Trophoblast cell (in vitro differentiated cells and primary cell): ENCODE measurements around the gene ERBB4.

Experiments
- DNase-seq, 2 donors: peaks; one replicate each; pipeline ENCODE4 v3.0.0-alpha.2; 2016
- H2AFZ ChIP-seq: 2 replicates; pipeline ENCODE4 v1.6.1; 2013; ENCODE audit warnings: low read length, moderate library complexity, mild to moderate bottlenecking; ENCODE audit not compliant: insufficient read depth, poor library complexity
- H2AK5ac ChIP-seq: 2 replicates; pipeline ENCODE4 v1.6.1; 2013; ENCODE audit warnings: mild to moderate bottlenecking, low read length
- H2BK120ac ChIP-seq: 2 replicates; pipeline ENCODE4 v1.6.1; 2013; ENCODE audit warnings: low read length, mild to moderate bottlenecking, moderate library complexity; ENCODE audit not compliant: insufficient read depth, poor library complexity
- H2BK12ac ChIP-seq: 2 replicates; pipeline ENCODE4 v1.6.1; 2013; ENCODE audit warnings: mild to moderate bottlenecking, low read length, moderate library complexity
- H2BK5ac ChIP-seq: 2 replicates; pipeline ENCODE4 v1.6.1; 2013; ENCODE audit warnings: low read length, low read depth, moderate library complexity, mild to moderate bottlenecking; ENCODE audit not compliant: poor library complexity
- H3K14ac ChIP-seq: 2 replicates; pipeline ENCODE4 v1.6.1; 2013; ENCODE audit warnings: mild to moderate bottlenecking, low read length
- H3K18ac ChIP-seq: 2 replicates; pipeline ENCODE4 v1.6.1; 2013; ENCODE audit warnings: mild to moderate bottlenecking, low read length
- H3K23ac ChIP-seq: 2 replicates; pipeline ENCODE4 v1.6.1; 2013; ENCODE audit warnings: low read length
- H3K27ac ChIP-seq: 2 replicates; pipeline ENCODE4 v1.5.1; 2013; ENCODE audit warnings: low read depth, mild to moderate bottlenecking, inconsistent platforms, low read length, moderate library complexity
- H3K27me3 ChIP-seq: 2 replicates; pipeline ENCODE4 v1.6.1; 2013; ENCODE audit warnings: inconsistent platforms, mild to moderate bottlenecking, low read length, moderate library complexity; ENCODE audit not compliant: insufficient read depth
- H3K36me3 ChIP-seq, 2 experiments: 1 replicate in 1 of 2; 2 replicates in 1 of 2; pipeline ENCODE4 v1.6.1; 2013; ENCODE audit warnings: low read length in 2 of 2, mild to moderate bottlenecking in 2 of 2, moderate library complexity in 1 of 2; ENCODE audit not compliant: insufficient read depth in 2 of 2, control insufficient read depth in 1 of 2
- H3K4ac ChIP-seq: 2 replicates; pipeline ENCODE4 v1.6.1; 2013; ENCODE audit warnings: low read depth, mild to moderate bottlenecking, low read length, moderate library complexity
- H3K4me1 ChIP-seq, 2 experiments: 1 replicate in 1 of 2; 2 replicates in 1 of 2; pipeline ENCODE4 v1.6.1; 2013; ENCODE audit warnings: low read length in 2 of 2, mild to moderate bottlenecking in 2 of 2, moderate library complexity in 1 of 2; ENCODE audit not compliant: insufficient read depth in 2 of 2, control insufficient read depth in 1 of 2
- H3K4me2 ChIP-seq: 2 replicates; pipeline ENCODE4 v1.6.1; 2013; ENCODE audit warnings: inconsistent platforms, mild to moderate bottlenecking, low read length, moderate library complexity
- H3K4me3 ChIP-seq: 2 replicates; pipeline ENCODE4 v1.5.1; 2013; ENCODE audit warnings: mild to moderate bottlenecking, low read depth, low read length, inconsistent platforms
- H3K79me1 ChIP-seq: one replicate; pipeline ENCODE4 v1.6.1; 2013; ENCODE audit warnings: low read length
- H3K79me2 ChIP-seq: 2 replicates; pipeline ENCODE4 v1.6.1; 2013; ENCODE audit warnings: low read length, mild to moderate bottlenecking; ENCODE audit not compliant: control insufficient read depth, insufficient read depth, poor library complexity
- H3K9ac ChIP-seq: 2 replicates; pipeline ENCODE4 v1.6.1; 2013; ENCODE audit warnings: mild to moderate bottlenecking, low read length
- H3K9me3 ChIP-seq: 2 replicates; pipeline ENCODE4 v1.6.1; 2013; ENCODE audit warnings: low read depth, mild to moderate bottlenecking, control low read depth, inconsistent platforms, low read length; ENCODE audit not compliant: insufficient read depth
- H4K12ac ChIP-seq: 2 replicates; pipeline ENCODE4 v1.6.1; 2013; ENCODE audit warnings: low read depth, mild to moderate bottlenecking, low read length, moderate library complexity
- H4K8ac ChIP-seq: 2 replicates; pipeline ENCODE4 v1.6.1; 2013; ENCODE audit warnings: low read depth, mild to moderate bottlenecking, low read length, moderate library complexity
- H4K91ac ChIP-seq: one replicate; pipeline ENCODE4 v1.6.1; 2013; ENCODE audit warnings: low read depth, mild to moderate bottlenecking, low read length, moderate library complexity
- WGBS: extraction: QIAGEN DNeasy Blood & Tissue Kit; methylation state at CpG from one replicate; pipeline ENCODE4 v1.1.7; 2013; ENCODE audit warnings: missing lambda C conversion rate; ENCODE audit not compliant: insufficient read length, insufficient coverage; ENCODE audit errors: extremely low coverage; 5-methylcytosine and 5-hydroxymethylcytosine counted together

The ERBB4 gene

GRCh38 chr2:211877061-211877460, 661.5 kb downstream of the ERBB4 start:
- Histone ChIP-seq H3K4ac (no peak overlapping the region), H2BK120ac (no peak overlapping the region), H3K23ac (no peak overlapping the region), H3K9me3 (no peaks in the 10 kb centered on the region), H2BK12ac (no peak overlapping the region), H3K36me3 (no peaks in the 10 kb centered on the region), H2AFZ (no peak overlapping the region), H2AK5ac (no peak overlapping the region), H3K9ac (no peak overlapping the region), H3K4me2 (no peak overlapping the region), H3K79me1 (no peaks in the 10 kb centered on the region), H3K79me2 (no peaks in the 10 kb centered on the region), H4K12ac (no peak overlapping the region), H3K27ac (no peak overlapping the region), H3K27me3 (no peaks in the 10 kb centered on the region), H3K4me3 (no peak overlapping the region), H4K91ac (no peak overlapping the region), H4K8ac (no peak overlapping the region), H3K14ac (no peak overlapping the region), H3K4me1 (no peaks in the 10 kb centered on the region), H3K18ac (no peak overlapping the region), H2BK5ac (no peak overlapping the region)
- no peak for DNase-seq
- whole genome bisulfite sequencing, result no CpG with 5 or more reads among the region's 4 CpGs

GRCh38 chr2:211875488-211875887, 663.1 kb downstream of the ERBB4 start:
- no peak overlapping the region for H3K9ac ChIP-seq
- H3K27ac ChIP-seq, result no peak overlapping the region
- no peaks in the 10 kb centered on the region for H3K9me3 ChIP-seq
- no peak overlapping the region for H4K91ac ChIP-seq
- H3K4me2 ChIP-seq, result no peak overlapping the region
- no peak overlapping the region for H2BK5ac ChIP-seq
- no peaks in the 10 kb centered on the region for H3K27me3 ChIP-seq
- no peak overlapping the region for H2AK5ac ChIP-seq
- no peak overlapping the region for H2BK12ac ChIP-seq
- H3K79me1 ChIP-seq, result no peaks in the 10 kb centered on the region
- no peaks in the 10 kb centered on the region for H3K79me2 ChIP-seq
- no peak overlapping the region for H3K4me3 ChIP-seq
- no peak overlapping the region for H3K18ac ChIP-seq
- H3K36me3 ChIP-seq, result no peaks in the 10 kb centered on the region
- no peak overlapping the region for H3K4ac ChIP-seq
- no peak overlapping the region for H2AFZ ChIP-seq
- H3K23ac ChIP-seq, result no peak overlapping the region
- DNase-seq, result no peak
- H2BK120ac ChIP-seq, result no peak overlapping the region
- H3K14ac ChIP-seq, result no peak overlapping the region
- H4K12ac ChIP-seq, result no peak overlapping the region
- no peaks in the 10 kb centered on the region for H3K4me1 ChIP-seq
- H4K8ac ChIP-seq, result no peak overlapping the region

- Histone ChIP-seq H4K12ac (no peak overlapping the region), H2AK5ac (no peak overlapping the region), H3K9ac (no peak overlapping the region), H4K8ac (no peak overlapping the region), H3K4me2 (no peak overlapping the region), H2AFZ (no peak overlapping the region), H3K79me2 (no peaks in the 10 kb centered on the region), H3K14ac (no peak overlapping the region), H3K9me3 (no peaks in the 10 kb centered on the region), H2BK5ac (no peak overlapping the region), H3K79me1 (no peaks in the 10 kb centered on the region), H3K27me3 (no peaks in the 10 kb centered on the region), H3K36me3 (no peaks in the 10 kb centered on the region), H3K23ac (no peak overlapping the region), H3K27ac (no peak overlapping the region), H3K4me1 (no peaks in the 10 kb centered on the region), H3K4ac (no peak overlapping the region), H2BK12ac (no peak overlapping the region), H3K18ac (no peak overlapping the region), H2BK120ac (no peak overlapping the region), H3K4me3 (no peak overlapping the region), H4K91ac (no peak overlapping the region)
- WGBS, result no CpG with 5 or more reads among the region's 3 CpGs
- DNase-seq, result no peak
Observed at GRCh38 chr2:211868996-211869533, 669.5 kb downstream of the ERBB4 start.

- H3K4ac ChIP-seq, result no peak overlapping the region
- no peak overlapping the region for H4K8ac ChIP-seq
- no peak overlapping the region for H2BK12ac ChIP-seq
- no peaks in the 10 kb centered on the region for H3K4me1 ChIP-seq
- H3K4me2 ChIP-seq, result no peak overlapping the region
- H3K18ac ChIP-seq, result no peak overlapping the region
- H2AK5ac ChIP-seq, result no peak overlapping the region
- H3K9me3 ChIP-seq, result no peaks in the 10 kb centered on the region
- H2BK120ac ChIP-seq, result no peak overlapping the region
- no peak overlapping the region for H3K14ac ChIP-seq
- H3K4me3 ChIP-seq, result no peak overlapping the region
- no peak overlapping the region for H3K27ac ChIP-seq
- H3K79me1 ChIP-seq, result no peaks in the 10 kb centered on the region
- no peak overlapping the region for H3K23ac ChIP-seq
- H3K79me2 ChIP-seq, result no peaks in the 10 kb centered on the region
- H3K27me3 ChIP-seq, result no peaks in the 10 kb centered on the region
- no peak overlapping the region for H3K9ac ChIP-seq
- peak; percentile 7 to 78 for DNase-seq
- H4K91ac ChIP-seq, result no peak overlapping the region
- H2AFZ ChIP-seq, result no peak overlapping the region
- no peak overlapping the region for H4K12ac ChIP-seq
- H2BK5ac ChIP-seq, result no peak overlapping the region
- H3K36me3 ChIP-seq, result no peaks in the 10 kb centered on the region
Observed at GRCh38 chr2:211867845-211868451, 670.7 kb downstream of the ERBB4 start.
